ENCODE measurements around the gene UGT3A1. TPM values are rescaled to one million over a fixed set of nuclear protein-coding genes. Genes with fewer than 3 reads are reported as not detected.

UGT3A1 gene
- total and polyA plus RNA-seq, 2 experiments from 2014 or later, result 1.6 to 3.1 TPM

DNA sequence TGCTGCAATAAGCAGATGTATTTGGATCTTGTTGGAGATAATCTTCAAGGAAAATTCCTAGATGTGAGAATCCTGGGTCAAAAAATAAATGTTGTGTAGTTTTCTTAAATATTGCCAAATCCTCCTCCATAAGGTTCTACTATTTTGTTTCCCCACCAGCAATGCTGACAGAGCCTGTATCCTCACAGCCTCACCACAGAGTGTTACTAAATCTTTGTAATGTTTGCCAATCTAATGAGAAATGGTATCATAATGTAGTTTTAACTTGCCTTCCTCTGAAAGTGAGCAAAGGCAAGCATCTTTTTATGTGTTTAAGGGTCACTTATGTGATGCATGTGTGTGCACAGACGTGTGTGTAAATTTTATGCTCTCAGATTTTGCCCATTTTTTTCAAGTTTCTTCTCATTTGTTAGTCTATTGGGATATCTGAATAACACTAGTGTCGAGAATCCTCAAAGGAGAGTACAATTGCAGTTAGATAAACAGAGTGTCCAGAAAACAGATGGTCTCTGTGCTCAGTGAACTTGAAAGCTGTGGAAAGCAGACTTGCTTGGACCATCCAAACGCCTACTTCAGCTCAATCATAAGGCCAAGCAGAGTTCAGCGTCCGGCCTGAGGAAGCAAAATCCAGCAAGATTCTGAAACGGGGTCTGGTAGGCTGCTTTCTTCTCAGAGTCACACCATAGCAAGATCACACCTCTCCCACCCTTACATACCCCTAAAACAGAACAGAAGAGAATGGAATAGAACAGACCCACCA lies 35.7 kb upstream of the UGT3A1 start:
- Mint-ChIP-seq H3K4me3 (no peak overlapping the region), H3K36me3 (ENCODE audit: low read depth) (peaks cover 5% of the 10 kb centered on the region; the same call in 2 of the 3 replicates), H3K9me3 (peaks cover 48% of the 10 kb centered on the region), H3K27ac (no peak overlapping the region), H3K4me1 (no peaks in the 10 kb centered on the region), H3K27me3 (ENCODE audit: insufficient read depth, low read depth, poor library complexity) (peaks cover 4% of the 10 kb centered on the region)
- DNase-seq (ENCODE audit: low spot score), result no peak
- H3K27ac ChIP-seq (ENCODE audit: low read depth), result no peak overlapping the region
- no peak for ATAC-seq
- no peaks in the 10 kb centered on the region for H3K79me2 ChIP-seq (replicated peaks; ENCODE audit: insufficient read depth)
- no peak overlapping the region for H3K4me3 ChIP-seq
- H2AFZ ChIP-seq, result no peak overlapping the region
- no peaks in the 10 kb centered on the region for H3K36me3 ChIP-seq (ENCODE audit: insufficient read depth)
- no peaks in the 10 kb centered on the region for H3K27me3 ChIP-seq (ENCODE audit: insufficient read depth)
- H4K20me1 ChIP-seq (replicated peaks; ENCODE audit: insufficient read depth), result no peaks in the 10 kb centered on the region
- H3K4me1 ChIP-seq (ENCODE audit: insufficient read depth), result no peaks in the 10 kb centered on the region
- peaks cover 4% of the 10 kb centered on the region; the same call in 1 of the 2 replicates for H3K9me2 ChIP-seq (ENCODE audit: insufficient read depth)
- TF ChIP-seq ZNF114 (CRISPR knock-in tag; IDR thresholded peaks at IDR 0.05) (no peak), JUNB (IDR thresholded peaks at IDR 0.05; ENCODE audit: unreplicated experiment) (no peak), NANOG (IDR thresholded peaks at IDR 0.05; ENCODE audit: borderline replicate concordance) (no peak), EZH2phosphoT487 (IDR thresholded peaks at IDR 0.05; ENCODE audit: unreplicated experiment) (no peak), POLR2AphosphoS5 (IDR thresholded peaks at IDR 0.05; ENCODE audit: low read depth) (no peak), STAT1 (IDR thresholded peaks at IDR 0.05; ENCODE audit: unreplicated experiment) (no peak), ZNF331 (CRISPR knock-in tag; IDR thresholded peaks at IDR 0.05; ENCODE audit: low read depth) (no peak), EZH2 (IDR thresholded peaks at IDR 0.05; ENCODE audit: low read depth, unreplicated experiment) (no peak), CREB1 (CRISPR knock-in tag; IDR thresholded peaks at IDR 0.05; ENCODE audit: low read depth) (no peak)
- TF ChIP-seq, protein P1, sequence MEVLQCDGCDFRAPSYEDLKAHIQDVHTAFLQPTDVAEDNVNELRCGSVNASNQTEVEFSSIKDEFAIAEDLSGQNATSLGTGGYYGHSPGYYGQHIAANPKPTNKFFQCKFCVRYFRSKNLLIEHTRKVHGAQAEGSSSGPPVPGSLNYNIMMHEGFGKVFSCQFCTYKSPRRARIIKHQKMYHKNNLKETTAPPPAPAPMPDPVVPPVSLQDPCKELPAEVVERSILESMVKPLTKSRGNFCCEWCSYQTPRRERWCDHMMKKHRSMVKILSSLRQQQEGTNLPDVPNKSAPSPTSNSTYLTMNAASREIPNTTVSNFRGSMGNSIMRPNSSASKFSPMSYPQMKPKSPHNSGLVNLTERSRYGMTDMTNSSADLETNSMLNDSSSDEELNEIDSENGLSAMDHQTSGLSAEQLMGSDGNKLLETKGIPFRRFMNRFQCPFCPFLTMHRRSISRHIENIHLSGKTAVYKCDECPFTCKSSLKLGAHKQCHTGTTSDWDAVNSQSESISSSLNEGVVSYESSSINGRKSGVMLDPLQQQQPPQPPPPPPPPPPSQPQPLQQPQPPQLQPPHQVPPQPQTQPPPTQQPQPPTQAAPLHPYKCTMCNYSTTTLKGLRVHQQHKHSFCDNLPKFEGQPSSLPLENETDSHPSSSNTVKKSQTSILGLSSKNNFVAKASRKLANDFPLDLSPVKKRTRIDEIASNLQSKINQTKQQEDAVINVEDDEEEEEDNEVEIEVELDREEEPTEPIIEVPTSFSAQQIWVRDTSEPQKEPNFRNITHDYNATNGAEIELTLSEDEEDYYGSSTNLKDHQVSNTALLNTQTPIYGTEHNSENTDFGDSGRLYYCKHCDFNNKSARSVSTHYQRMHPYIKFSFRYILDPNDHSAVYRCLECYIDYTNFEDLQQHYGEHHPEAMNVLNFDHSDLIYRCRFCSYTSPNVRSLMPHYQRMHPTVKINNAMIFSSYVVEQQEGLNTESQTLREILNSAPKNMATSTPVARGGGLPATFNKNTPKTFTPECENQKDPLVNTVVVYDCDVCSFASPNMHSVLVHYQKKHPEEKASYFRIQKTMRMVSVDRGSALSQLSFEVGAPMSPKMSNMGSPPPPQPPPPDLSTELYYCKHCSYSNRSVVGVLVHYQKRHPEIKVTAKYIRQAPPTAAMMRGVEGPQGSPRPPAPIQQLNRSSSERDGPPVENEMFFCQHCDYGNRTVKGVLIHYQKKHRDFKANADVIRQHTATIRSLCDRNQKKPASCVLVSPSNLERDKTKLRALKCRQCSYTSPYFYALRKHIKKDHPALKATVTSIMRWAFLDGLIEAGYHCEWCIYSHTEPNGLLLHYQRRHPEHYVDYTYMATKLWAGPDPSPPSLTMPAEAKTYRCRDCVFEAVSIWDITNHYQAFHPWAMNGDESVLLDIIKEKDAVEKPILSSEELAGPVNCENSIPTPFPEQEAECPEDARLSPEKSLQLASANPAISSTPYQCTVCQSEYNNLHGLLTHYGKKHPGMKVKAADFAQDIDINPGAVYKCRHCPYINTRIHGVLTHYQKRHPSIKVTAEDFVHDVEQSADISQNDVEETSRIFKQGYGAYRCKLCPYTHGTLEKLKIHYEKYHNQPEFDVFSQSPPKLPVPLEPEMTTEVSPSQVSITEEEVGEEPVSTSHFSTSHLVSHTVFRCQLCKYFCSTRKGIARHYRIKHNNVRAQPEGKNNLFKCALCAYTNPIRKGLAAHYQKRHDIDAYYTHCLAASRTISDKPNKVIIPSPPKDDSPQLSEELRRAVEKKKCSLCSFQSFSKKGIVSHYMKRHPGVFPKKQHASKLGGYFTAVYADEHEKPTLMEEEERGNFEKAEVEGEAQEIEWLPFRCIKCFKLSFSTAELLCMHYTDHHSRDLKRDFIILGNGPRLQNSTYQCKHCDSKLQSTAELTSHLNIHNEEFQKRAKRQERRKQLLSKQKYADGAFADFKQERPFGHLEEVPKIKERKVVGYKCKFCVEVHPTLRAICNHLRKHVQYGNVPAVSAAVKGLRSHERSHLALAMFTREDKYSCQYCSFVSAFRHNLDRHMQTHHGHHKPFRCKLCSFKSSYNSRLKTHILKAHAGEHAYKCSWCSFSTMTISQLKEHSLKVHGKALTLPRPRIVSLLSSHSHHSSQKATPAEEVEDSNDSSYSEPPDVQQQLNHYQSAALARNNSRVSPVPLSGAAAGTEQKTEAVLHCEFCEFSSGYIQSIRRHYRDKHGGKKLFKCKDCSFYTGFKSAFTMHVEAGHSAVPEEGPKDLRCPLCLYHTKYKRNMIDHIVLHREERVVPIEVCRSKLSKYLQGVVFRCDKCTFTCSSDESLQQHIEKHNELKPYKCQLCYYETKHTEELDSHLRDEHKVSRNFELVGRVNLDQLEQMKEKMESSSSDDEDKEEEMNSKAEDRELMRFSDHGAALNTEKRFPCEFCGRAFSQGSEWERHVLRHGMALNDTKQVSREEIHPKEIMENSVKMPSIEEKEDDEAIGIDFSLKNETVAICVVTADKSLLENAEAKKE (CRISPR knock-in tag; IDR thresholded peaks at IDR 0.05), result no peak
- TF ChIP-seq, protein P2, sequence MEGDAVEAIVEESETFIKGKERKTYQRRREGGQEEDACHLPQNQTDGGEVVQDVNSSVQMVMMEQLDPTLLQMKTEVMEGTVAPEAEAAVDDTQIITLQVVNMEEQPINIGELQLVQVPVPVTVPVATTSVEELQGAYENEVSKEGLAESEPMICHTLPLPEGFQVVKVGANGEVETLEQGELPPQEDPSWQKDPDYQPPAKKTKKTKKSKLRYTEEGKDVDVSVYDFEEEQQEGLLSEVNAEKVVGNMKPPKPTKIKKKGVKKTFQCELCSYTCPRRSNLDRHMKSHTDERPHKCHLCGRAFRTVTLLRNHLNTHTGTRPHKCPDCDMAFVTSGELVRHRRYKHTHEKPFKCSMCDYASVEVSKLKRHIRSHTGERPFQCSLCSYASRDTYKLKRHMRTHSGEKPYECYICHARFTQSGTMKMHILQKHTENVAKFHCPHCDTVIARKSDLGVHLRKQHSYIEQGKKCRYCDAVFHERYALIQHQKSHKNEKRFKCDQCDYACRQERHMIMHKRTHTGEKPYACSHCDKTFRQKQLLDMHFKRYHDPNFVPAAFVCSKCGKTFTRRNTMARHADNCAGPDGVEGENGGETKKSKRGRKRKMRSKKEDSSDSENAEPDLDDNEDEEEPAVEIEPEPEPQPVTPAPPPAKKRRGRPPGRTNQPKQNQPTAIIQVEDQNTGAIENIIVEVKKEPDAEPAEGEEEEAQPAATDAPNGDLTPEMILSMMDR (conservative IDR thresholded peaks at IDR 0.05; ENCODE audit: low read depth in 2 of 2), result no peak
- TF ChIP-seq, protein P3, sequence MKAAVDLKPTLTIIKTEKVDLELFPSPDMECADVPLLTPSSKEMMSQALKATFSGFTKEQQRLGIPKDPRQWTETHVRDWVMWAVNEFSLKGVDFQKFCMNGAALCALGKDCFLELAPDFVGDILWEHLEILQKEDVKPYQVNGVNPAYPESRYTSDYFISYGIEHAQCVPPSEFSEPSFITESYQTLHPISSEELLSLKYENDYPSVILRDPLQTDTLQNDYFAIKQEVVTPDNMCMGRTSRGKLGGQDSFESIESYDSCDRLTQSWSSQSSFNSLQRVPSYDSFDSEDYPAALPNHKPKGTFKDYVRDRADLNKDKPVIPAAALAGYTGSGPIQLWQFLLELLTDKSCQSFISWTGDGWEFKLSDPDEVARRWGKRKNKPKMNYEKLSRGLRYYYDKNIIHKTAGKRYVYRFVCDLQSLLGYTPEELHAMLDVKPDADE (IDR thresholded peaks at IDR 0.05), result no peak
- TF ChIP-seq, protein P4, sequence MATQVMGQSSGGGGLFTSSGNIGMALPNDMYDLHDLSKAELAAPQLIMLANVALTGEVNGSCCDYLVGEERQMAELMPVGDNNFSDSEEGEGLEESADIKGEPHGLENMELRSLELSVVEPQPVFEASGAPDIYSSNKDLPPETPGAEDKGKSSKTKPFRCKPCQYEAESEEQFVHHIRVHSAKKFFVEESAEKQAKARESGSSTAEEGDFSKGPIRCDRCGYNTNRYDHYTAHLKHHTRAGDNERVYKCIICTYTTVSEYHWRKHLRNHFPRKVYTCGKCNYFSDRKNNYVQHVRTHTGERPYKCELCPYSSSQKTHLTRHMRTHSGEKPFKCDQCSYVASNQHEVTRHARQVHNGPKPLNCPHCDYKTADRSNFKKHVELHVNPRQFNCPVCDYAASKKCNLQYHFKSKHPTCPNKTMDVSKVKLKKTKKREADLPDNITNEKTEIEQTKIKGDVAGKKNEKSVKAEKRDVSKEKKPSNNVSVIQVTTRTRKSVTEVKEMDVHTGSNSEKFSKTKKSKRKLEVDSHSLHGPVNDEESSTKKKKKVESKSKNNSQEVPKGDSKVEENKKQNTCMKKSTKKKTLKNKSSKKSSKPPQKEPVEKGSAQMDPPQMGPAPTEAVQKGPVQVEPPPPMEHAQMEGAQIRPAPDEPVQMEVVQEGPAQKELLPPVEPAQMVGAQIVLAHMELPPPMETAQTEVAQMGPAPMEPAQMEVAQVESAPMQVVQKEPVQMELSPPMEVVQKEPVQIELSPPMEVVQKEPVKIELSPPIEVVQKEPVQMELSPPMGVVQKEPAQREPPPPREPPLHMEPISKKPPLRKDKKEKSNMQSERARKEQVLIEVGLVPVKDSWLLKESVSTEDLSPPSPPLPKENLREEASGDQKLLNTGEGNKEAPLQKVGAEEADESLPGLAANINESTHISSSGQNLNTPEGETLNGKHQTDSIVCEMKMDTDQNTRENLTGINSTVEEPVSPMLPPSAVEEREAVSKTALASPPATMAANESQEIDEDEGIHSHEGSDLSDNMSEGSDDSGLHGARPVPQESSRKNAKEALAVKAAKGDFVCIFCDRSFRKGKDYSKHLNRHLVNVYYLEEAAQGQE (IDR thresholded peaks at IDR 0.05; ENCODE audit: unreplicated experiment), result no peak
- no peaks in the 10 kb centered on the region for H3F3A ChIP-seq (replicated peaks; ENCODE audit: low read depth)
- H3K4me2 ChIP-seq, result no peak overlapping the region

Data from GM23338 (cell line).